ENCODE measurements around the gene TUB. TPM values are rescaled to one million over a fixed set of nuclear protein-coding genes. Genes with fewer than 3 reads are reported as not detected.

Gene TUB
- total RNA-seq, 1 experiment from 2014 or later = 0.39 TPM

- no peaks in the 10 kb centered on the region for H3K9me3 ChIP-seq (ENCODE audit: low read depth, low read length, poor library complexity, severe bottlenecking)
- POLR2A ChIA-PET (ENCODE audit: low non-redundant PET) = no interaction called here
- H3K36me3 ChIP-seq (ENCODE audit: insufficient read depth, low read length, poor library complexity, severe bottlenecking) = no peaks in the 10 kb centered on the region
- CTCF ChIA-PET = no interaction called here
- DNase-seq (ENCODE audit: low spot score) = no peak
- no peaks in the 10 kb centered on the region for H3K4me1 ChIP-seq (ENCODE audit: insufficient read depth, low read length, poor library complexity, severe bottlenecking)
- peaks cover 18% of the 10 kb centered on the region for H3K27me3 ChIP-seq (replicated peaks; ENCODE audit: insufficient read depth, low read depth, low read length, poor library complexity)
- intact Hi-C loops (cut with micrococcal nuclease; ENCODE audit: unreplicated experiment) = no loop called here
- no TSS peak for BruUV-seq (replicated peaks)
- TF ChIP-seq EZH2 (IDR thresholded peaks at IDR 0.05; ENCODE audit: borderline replicate concordance, low read depth, low read length, poor library complexity, severe bottlenecking) (no peak), CTCF (conservative IDR thresholded peaks at IDR 0.05; ENCODE audit: low read depth, low read length) (no peak)
- peak overlapping the region; percentile 33 for H3K4me3 ChIP-seq (ENCODE audit: low read depth, low read length, poor library complexity, severe bottlenecking)
- H3K27ac ChIP-seq (ENCODE audit: low read depth, low read length, poor library complexity, severe bottlenecking) = no peak overlapping the region
Measured at GRCh38 chr11:8080069-8080670, 841 bp upstream of the TUB start.

- intact Hi-C loops (cut with micrococcal nuclease; ENCODE audit: unreplicated experiment) = no loop called here
- no TSS peak for BruUV-seq (replicated peaks)
- H3K9me3 ChIP-seq (ENCODE audit: low read depth, low read length, poor library complexity, severe bottlenecking) = no peaks in the 10 kb centered on the region
- no peak for TF ChIP-seq EZH2 (IDR thresholded peaks at IDR 0.05; ENCODE audit: borderline replicate concordance, low read depth, low read length, poor library complexity, severe bottlenecking)
- TF ChIP-seq CTCF (conservative IDR thresholded peaks at IDR 0.05; ENCODE audit: low read depth, low read length) = no peak
- no peak for DNase-seq (ENCODE audit: low spot score)
- peaks cover 18% of the 10 kb centered on the region for H3K27me3 ChIP-seq (replicated peaks; ENCODE audit: insufficient read depth, low read depth, low read length, poor library complexity)
- H3K36me3 ChIP-seq (ENCODE audit: insufficient read depth, low read length, poor library complexity, severe bottlenecking) = no peaks in the 10 kb centered on the region
- H3K4me1 ChIP-seq (ENCODE audit: insufficient read depth, low read length, poor library complexity, severe bottlenecking) = no peaks in the 10 kb centered on the region
- peak overlapping the region; percentile 33 for H3K4me3 ChIP-seq (ENCODE audit: low read depth, low read length, poor library complexity, severe bottlenecking)
- ChIA-PET POLR2A (ENCODE audit: low non-redundant PET) (no interaction called here), CTCF (interaction anchor here (1.0 kb wide), 1 partner anchor 9 kb away, joined by 3 read pairs; no protein-coding TSS in a partner anchor)
- H3K27ac ChIP-seq (ENCODE audit: low read depth, low read length, poor library complexity, severe bottlenecking) = no peak overlapping the region
Measured at GRCh38 chr11:8081591-8082250, 710 bp downstream of the TUB start.

- no TSS peak for BruUV-seq (replicated peaks)
- intact Hi-C loops (cut with micrococcal nuclease; ENCODE audit: unreplicated experiment) = no loop called here
- TF ChIP-seq EZH2 (IDR thresholded peaks at IDR 0.05; ENCODE audit: borderline replicate concordance, low read depth, low read length, poor library complexity, severe bottlenecking) (no peak), CTCF (conservative IDR thresholded peaks at IDR 0.05; ENCODE audit: low read depth, low read length) (no peak)
- Histone ChIP-seq H3K27ac (ENCODE audit: low read depth, low read length, poor library complexity, severe bottlenecking) (no peak overlapping the region), H3K4me1 (ENCODE audit: insufficient read depth, low read length, poor library complexity, severe bottlenecking) (no peaks in the 10 kb centered on the region), H3K9me3 (ENCODE audit: low read depth, low read length, poor library complexity, severe bottlenecking) (no peaks in the 10 kb centered on the region), H3K27me3 (replicated peaks; ENCODE audit: insufficient read depth, low read depth, low read length, poor library complexity) (peaks cover 18% of the 10 kb centered on the region), H3K4me3 (ENCODE audit: low read depth, low read length, poor library complexity, severe bottlenecking) (no peak overlapping the region), H3K36me3 (ENCODE audit: insufficient read depth, low read length, poor library complexity, severe bottlenecking) (no peaks in the 10 kb centered on the region)
- POLR2A ChIA-PET (ENCODE audit: low non-redundant PET) = interaction anchor here (0.5 kb wide), 1 partner anchor 580 kb away, joined by 5 read pairs; no protein-coding TSS in a partner anchor
- no peak for DNase-seq (ENCODE audit: low spot score)
- CTCF ChIA-PET = no interaction called here
Measured at GRCh38 chr11:8082391-8083087, 1.5 kb downstream of the TUB start.

Measured in A673 (cell line).